Head of caudate nucleus (tissue), 42 donors: ENCODE measurements around the gene MET.
"Not testable (repeated sequence)": the region's sequence is repeated elsewhere in the genome, so short reads cannot be mapped to it uniquely, and the experiment has no call there.

ENCODE experiments used
- DNase-seq, 42 donors: peaks; one replicate each; pipeline versions ENCODE4 v3.0.0 to v3.0.0-alpha.2; 2020 to 2021; ENCODE audit warnings: mixed read lengths in 7 of 42
- intact Hi-C: fragments of 100-400 bp; cut with DNase I; formaldehyde crosslinking; loops from one replicate; pipeline ENCODE4 v1.15.0; 2022

MET gene

GRCh38 chr7:116813371-116813770 is 141.4 kb downstream of the MET start:
- DNase-seq: not testable (repeated sequence)
- intact Hi-C loops: loop anchor here (5.0 kb wide), 1 partner anchor 221 kb away; no protein-coding TSS in a partner anchor

GRCh38 chr7:116815041-116815440 is 143.0 kb downstream of the MET start:
- intact Hi-C loops: no loop called here
- DNase-seq: no peak

GRCh38 chr7:116820149-116820548 is 148.2 kb downstream of the MET start:
- no peak for DNase-seq
- intact Hi-C loops: no loop called here

GRCh38 chr7:116821647-116822046 is 149.7 kb downstream of the MET start:
- intact Hi-C loops: not testable (repeated sequence)

GRCh38 chr7:116824449-116824848 is 152.5 kb downstream of the MET start:
- intact Hi-C loops: no loop called here
- no peak for DNase-seq

More at GRCh38 chr7:116821647-116822046, 149.7 kb downstream of the MET start:
- DNase-seq: not testable (repeated sequence)

GRCh38 chr7:116828281-116828680 is 156.3 kb downstream of the MET start:
- intact Hi-C loops: no loop called here
- no peak for DNase-seq

GRCh38 chr7:116829041-116829440 is 157.0 kb downstream of the MET start:
- DNase-seq: no peak
- intact Hi-C loops: no loop called here

GRCh38 chr7:116829493-116829892 is 157.5 kb downstream of the MET start:
- no peak for DNase-seq
- intact Hi-C loops: no loop called here

GRCh38 chr7:116832692-116833091 is 160.7 kb downstream of the MET start:
- no peak for DNase-seq
- intact Hi-C loops: no loop called here

- DNase-seq: peak in 1 of 42 donors; percentile 9
- intact Hi-C loops: no loop called here
Measured at GRCh38 chr7:116834815-116835504, 163.0 kb downstream of the MET start.

GRCh38 chr7:116836048-116836447 is 164.1 kb downstream of the MET start:
- DNase-seq: no peak
- intact Hi-C loops: no loop called here

GRCh38 chr7:116836911-116837310 is 164.9 kb downstream of the MET start:
- intact Hi-C loops: no loop called here
- DNase-seq: no peak

GRCh38 chr7:116837586-116837985 is 165.6 kb downstream of the MET start:
- intact Hi-C loops: no loop called here
- DNase-seq: no peak

- intact Hi-C loops: no loop called here
Measured at GRCh38 chr7:116840256-116840655, 168.3 kb downstream of the MET start.

GRCh38 chr7:116842371-116842770 is 170.4 kb downstream of the MET start:
- intact Hi-C loops: no loop called here
- no peak for DNase-seq

More at GRCh38 chr7:116840256-116840655, 168.3 kb downstream of the MET start:
- no peak for DNase-seq

GRCh38 chr7:116843378-116843777 is 171.4 kb downstream of the MET start:
- intact Hi-C loops: no loop called here
- peak in 4 of 42 donors; percentile 5 to 38 (median 9) for DNase-seq
